SK-N-SH (cell line): ENCODE data around the gene TRDN. TPM values are rescaled to one million over a fixed set of nuclear protein-coding genes. Genes with fewer than 3 reads are reported as not detected.

Source experiments
- CTCF ChIA-PET: fragments of 300-600, 350-600 bp; formaldehyde crosslinking; extraction: SDS; loops from one replicate; lab custom pipeline; 2021; lab: Yijun Ruan, JAX
- POLR2A ChIA-PET: fragments of 350-600 bp; sonication (Branson Sonifier 250); formaldehyde crosslinking; extraction: SDS; loops from one replicate; lab custom pipeline; 2020; ENCODE audit warnings: antibody characterized with exemption, inconsistent platforms; lab: Yijun Ruan, JAX
- DNase-seq: peaks from one replicate; pipeline ENCODE4 v3.0.0; 2012
- H2AFZ ChIP-seq: fragments of 200-600 bp; sonication (generic); 2 replicates; pipeline ENCODE4 v1.8.1; 2016; ENCODE audit warnings: antibody characterized with exemption, mild to moderate bottlenecking, low read depth
- H3F3A ChIP-seq: fragments of 200-600 bp; sonication (generic); replicated peaks from 2 replicates; pipeline ENCODE3; 2016; ENCODE audit warnings: antibody characterized with exemption, mild to moderate bottlenecking; ENCODE audit not compliant: insufficient read depth
- H3K27ac ChIP-seq, 2 experiments: fragments of 200-500 bp in 1 of 2; fragments of 200-600 bp in 1 of 2; sonication (Bioruptor generic) in 1 of 2; sonication (generic), shearing (Covaris generic) in 1 of 2; 2 replicates each; pipeline versions ENCODE4 v1.5.1 to v1.6.1; 2014 to 2016; ENCODE audit warnings: low read depth in 2 of 2, inconsistent platforms in 1 of 2, low read length in 1 of 2, mild to moderate bottlenecking in 1 of 2, mixed read lengths in 1 of 2
- H3K27me3 ChIP-seq: fragments of 200-600 bp; sonication (generic), shearing (Covaris generic); 2 replicates; pipeline ENCODE4 v1.6.1; 2016; ENCODE audit warnings: mixed run types; ENCODE audit not compliant: insufficient read depth
- H3K36me3 ChIP-seq, 2 experiments: fragments of 200-500 bp in 1 of 2; fragments of 200-600 bp in 1 of 2; sonication (Bioruptor generic) in 1 of 2; sonication (generic) in 1 of 2; replicated peaks in 1 of 2; 2 replicates each; pipeline versions ENCODE3 to v1.5.1; 2014 to 2016; ENCODE audit warnings: low read length in 1 of 2, mild to moderate bottlenecking in 1 of 2; ENCODE audit not compliant: insufficient read depth in 2 of 2, control insufficient read depth in 1 of 2
- H3K4me1 ChIP-seq, 2 experiments: fragments of 200-500 bp in 1 of 2; fragments of 200-600 bp in 1 of 2; sonication (Bioruptor generic) in 1 of 2; sonication (generic), shearing (Covaris generic) in 1 of 2; 2 replicates each; pipeline versions ENCODE4 v1.5.1 to v1.6.1; 2014 to 2016; ENCODE audit warnings: low read depth in 1 of 2, low read length in 1 of 2, mixed run types in 1 of 2; ENCODE audit not compliant: insufficient read depth in 2 of 2, control insufficient read depth in 1 of 2
- H3K4me2 ChIP-seq: fragments of 200-600 bp; sonication (generic), shearing (Covaris generic); 2 replicates; pipeline ENCODE4 v1.6.1; 2017; ENCODE audit warnings: mixed run types
- H3K4me3 ChIP-seq, 2 experiments: fragments of 200-500 bp in 1 of 2; fragments of 200-600 bp in 1 of 2; sonication (Bioruptor generic) in 1 of 2; sonication (generic), shearing (Covaris generic) in 1 of 2; 2 replicates each; pipeline versions ENCODE4 v1.5.1 to v1.8.1; 2014 to 2016; ENCODE audit warnings: low read depth in 2 of 2, inconsistent platforms in 1 of 2, low read length in 1 of 2, mild to moderate bottlenecking in 1 of 2, mixed read lengths in 1 of 2, moderate library complexity in 1 of 2
- H3K79me2 ChIP-seq: fragments of 200-600 bp; sonication (generic); 2 replicates; pipeline ENCODE4 v1.8.1; 2017; ENCODE audit warnings: mild to moderate bottlenecking; ENCODE audit not compliant: insufficient read depth
- H3K9ac ChIP-seq: fragments of 200-600 bp; sonication (generic); 2 replicates; pipeline ENCODE4 v1.6.1; 2017; ENCODE audit warnings: mixed run types
- H3K9me2 ChIP-seq: fragments of 200-600 bp; sonication (generic); 2 replicates; pipeline ENCODE4 v1.6.1; 2017; ENCODE audit warnings: mixed run types
- H3K9me3 ChIP-seq: fragments of 200-600 bp; sonication (generic); 2 replicates; pipeline ENCODE4 v1.6.1; 2017; ENCODE audit warnings: mixed run types, mild to moderate bottlenecking, moderate library complexity
- H4K20me1 ChIP-seq: fragments of 200-600 bp; sonication (generic); 2 replicates; pipeline ENCODE4 v1.6.1; 2017; ENCODE audit warnings: mild to moderate bottlenecking, mixed run types; ENCODE audit not compliant: insufficient read depth
- CHD2 ChIP-seq: fragments of 150-350 bp; IDR thresholded peaks from 2 replicates; pipeline ENCODE4 v1.6.1; 2018; ENCODE audit warnings: low read length; ENCODE audit not compliant: partially characterized antibody
- ELF1 ChIP-seq: IDR thresholded peaks from 2 replicates; pipeline ENCODE4 v1.4.0; 2012
- EP300 ChIP-seq, 2 experiments: IDR thresholded peaks; 2 replicates each; pipeline versions ENCODE4 v1.4.0 to v1.6.1; 2012; ENCODE audit warnings: borderline replicate concordance in 1 of 2, low read depth in 1 of 2, low read length in 1 of 2
- EZH2phosphoT487 ChIP-seq: fragments of 200-600 bp; sonication (generic); IDR thresholded peaks from 2 replicates; pipeline ENCODE4 v1.6.1; 2017; ENCODE audit warnings: low read depth, mixed run types, mild to moderate bottlenecking, antibody characterized with exemption, moderate library complexity, borderline replicate concordance
- FOSL2 ChIP-seq: IDR thresholded peaks from 2 replicates; pipeline ENCODE4 v1.4.0; 2012; ENCODE audit warnings: low read depth, mild to moderate bottlenecking, moderate library complexity, borderline replicate concordance
- GABPA ChIP-seq: IDR thresholded peaks from 2 replicates; pipeline ENCODE4 v1.4.0; 2012; ENCODE audit warnings: low read depth, mild to moderate bottlenecking
- JUND ChIP-seq: IDR thresholded peaks from 2 replicates; pipeline ENCODE4 v1.4.0; 2012
- MEF2A ChIP-seq: IDR thresholded peaks from 2 replicates; pipeline ENCODE4 v1.4.0; 2012; ENCODE audit warnings: low read depth, borderline replicate concordance
- NRF1 ChIP-seq: IDR thresholded peaks from 2 replicates; pipeline ENCODE4 v1.6.1; 2012; ENCODE audit warnings: low read depth, mild to moderate bottlenecking, low read length
- PBX3 ChIP-seq: IDR thresholded peaks from 2 replicates; pipeline ENCODE4; 2012
- POLR2AphosphoS5 ChIP-seq: IDR thresholded peaks from 2 replicates; pipeline ENCODE4 v1.6.1; 2012; ENCODE audit warnings: low read depth, low read length
- RCOR1 ChIP-seq: fragments of 150-350 bp; IDR thresholded peaks from 2 replicates; pipeline ENCODE4 v1.6.1; 2017; ENCODE audit warnings: antibody characterized with exemption, low read length
- REST ChIP-seq: IDR thresholded peaks from 2 replicates; pipeline ENCODE4 v1.6.1; 2012; ENCODE audit warnings: mild to moderate bottlenecking, low read depth, low read length, moderate library complexity
- RFX5 ChIP-seq: IDR thresholded peaks from 2 replicates; pipeline ENCODE4 v1.6.1; 2012; ENCODE audit warnings: mild to moderate bottlenecking, improper control_type of control experiment, low read length
- SIN3A ChIP-seq: IDR thresholded peaks from 2 replicates; pipeline ENCODE4 v1.6.1; 2012; ENCODE audit warnings: low read depth, mild to moderate bottlenecking, low read length, moderate library complexity, borderline replicate concordance
- SMC3 ChIP-seq: IDR thresholded peaks from 2 replicates; pipeline ENCODE4 v1.6.1; 2012; ENCODE audit warnings: low read depth, low read length, improper control_type of control experiment
- TAF1 ChIP-seq: IDR thresholded peaks from 2 replicates; pipeline ENCODE4 v1.6.1; 2012; ENCODE audit warnings: low read depth, mild to moderate bottlenecking, low read length, moderate library complexity, borderline replicate concordance
- TEAD4 ChIP-seq: IDR thresholded peaks from 2 replicates; pipeline ENCODE4 v1.4.0; 2012; ENCODE audit warnings: mild to moderate bottlenecking, borderline replicate concordance; ENCODE audit not compliant: insufficient read depth
- USF2 ChIP-seq: fragments of 150-350 bp; IDR thresholded peaks from 2 replicates; pipeline ENCODE4 v1.6.1; 2017; ENCODE audit warnings: antibody characterized with exemption, low read length, low read depth, borderline replicate concordance
- YY1 ChIP-seq: IDR thresholded peaks from 2 replicates; pipeline ENCODE4 v1.4.0; 2012; ENCODE audit warnings: low read depth, mild to moderate bottlenecking
- WGBS: methylation state at CpG from one replicate; pipeline ENCODE4 v1.1.6; 2017; ENCODE audit warnings: low lambda C conversion rate; 5-methylcytosine and 5-hydroxymethylcytosine counted together
- polyA plus RNA-seq, 3 experiments: library from polyadenylated mRNA; depleted of rRNA; stranded (reverse); fragments of >200 nt; gene quantifications; 2 replicates each; pipeline ENCODE4 v1.2.3, GENCODE V29; 2012

TRDN gene
- polyA plus RNA-seq, 1 of the 3 experiments (the other 2 are of a cell fraction) = not detected

- Histone ChIP-seq H3F3A (no peaks in the 10 kb centered on the region), H2AFZ (no peak overlapping the region), H3K27ac (no peak overlapping the region), H3K4me2 (no peak overlapping the region), H3K4me3 (no peak overlapping the region), H3K9me2 (no peaks in the 10 kb centered on the region), H3K36me3 (no peaks in the 10 kb centered on the region), H3K9ac (no peak overlapping the region), H3K79me2 (no peaks in the 10 kb centered on the region), H4K20me1 (no peaks in the 10 kb centered on the region), H3K9me3 (no peaks in the 10 kb centered on the region), H3K27me3 (no peaks in the 10 kb centered on the region; the same call in 1 of the 2 replicates), H3K4me1 (no peaks in the 10 kb centered on the region)
- TF ChIP-seq SMC3 (no peak), POLR2AphosphoS5 (no peak), GABPA (no peak), JUND (no peak), ELF1 (no peak), MEF2A (no peak), FOSL2 (no peak), YY1 (no peak), SIN3A (no peak), RCOR1 (no peak), RFX5 (no peak), TAF1 (no peak), EP300 (IDR thresholded peaks at IDR 0.05; ENCODE audit: borderline replicate concordance in 1 of 2, low read depth in 1 of 2, low read length in 1 of 2) (no peak)
- ChIA-PET CTCF (no interaction called here), POLR2A (no interaction called here)
- no peak for DNase-seq
- 21% methylated on average over 1 of the region's 1 CpG for WGBS
Measured at GRCh38 chr6:123420512-123420911, 216.2 kb downstream of the TRDN start.

- ChIA-PET POLR2A (no interaction called here), CTCF (interaction anchor here (0.9 to 3.3 kb wide), 4 partner anchors 10 to 297 kb away, joined by 3 to 19 read pairs (median 4); no protein-coding TSS in a partner anchor)
- Histone ChIP-seq H3K4me2 (no peak overlapping the region), H3K27me3 (no peaks in the 10 kb centered on the region; the same call in 1 of the 2 replicates), H4K20me1 (no peaks in the 10 kb centered on the region), H3K36me3 (no peaks in the 10 kb centered on the region), H3K9me3 (no peaks in the 10 kb centered on the region), H3K4me1 (no peaks in the 10 kb centered on the region), H3F3A (no peaks in the 10 kb centered on the region), H3K9me2 (no peaks in the 10 kb centered on the region), H2AFZ (no peak overlapping the region), H3K79me2 (no peaks in the 10 kb centered on the region), H3K27ac (no peak overlapping the region), H3K4me3 (no peak overlapping the region), H3K9ac (no peak overlapping the region)
- TF ChIP-seq TEAD4 = no peak
- TF ChIP-seq CHD2 = no peak
- TF ChIP-seq TAF1 = no peak
- no peak for TF ChIP-seq NRF1
- TF ChIP-seq POLR2AphosphoS5 = no peak
- TF ChIP-seq USF2 = no peak
- TF ChIP-seq GABPA = no peak
- TF ChIP-seq YY1 = no peak
- TF ChIP-seq PBX3 = no peak
- TF ChIP-seq REST = no peak
- TF ChIP-seq EZH2phosphoT487 = no peak
- 2% methylated on average over 3 of the region's 3 CpGs for WGBS
- DNase-seq = no peak
Measured at GRCh38 chr6:123418071-123418470, 218.7 kb downstream of the TRDN start.
